IMR-90 (cell line): ENCODE measurements around the gene GRK5. TPM values are rescaled to one million over a fixed set of nuclear protein-coding genes. Genes with fewer than 3 reads are reported as not detected.

Experiments used
- ATAC-seq: fragments of 200-7000 bp; cut with Tn5 transposase; 2 replicates; pipeline ENCODE4 v1.9.1; 2020; ENCODE audit warnings: low read depth, mild to moderate bottlenecking, moderate library complexity
- BruUV-seq: library from RNA; stranded (reverse); fragments of 400-500 nt; replicated peaks from 2 replicates; lab custom pipeline; 2021; lab: Mats Ljungman, UMichigan
- CTCF ChIA-PET: fragments of 300-600 bp; formaldehyde crosslinking; extraction: SDS; loops from one replicate; lab custom pipeline; 2021; ENCODE audit warnings: antibody characterized with exemption; lab: Yijun Ruan, JAX
- POLR2A ChIA-PET: fragments of 300-600 bp; sonication (Branson Sonifier 250); formaldehyde crosslinking; loops from one replicate; lab custom pipeline; 2022; ENCODE audit warnings: antibody characterized with exemption; ENCODE audit not compliant: unreplicated experiment; lab: Charles Lee
- DNase-seq: peaks from one replicate; pipeline ENCODE4 v3.0.0; 2013
- H2AFZ ChIP-seq: replicated peaks from 2 replicates; pipeline ENCODE3; 2013; ENCODE audit warnings: low read length, mild to moderate bottlenecking; ENCODE audit not compliant: poor library complexity
- H2AK5ac ChIP-seq: 2 replicates; pipeline ENCODE4 v1.6.1; 2013; ENCODE audit warnings: low read depth, low read length, inconsistent platforms
- H2AK9ac ChIP-seq: replicated peaks from 2 replicates; pipeline ENCODE3; 2013; ENCODE audit warnings: mild to moderate bottlenecking, low read depth, low read length, moderate library complexity; ENCODE audit not compliant: poor library complexity
- H2BK120ac ChIP-seq: 2 replicates; pipeline ENCODE4 v1.6.1; 2013; ENCODE audit warnings: low read depth, low read length, inconsistent platforms
- H2BK15ac ChIP-seq: 3 replicates; pipeline ENCODE4 v1.6.1; 2013; ENCODE audit warnings: low read depth, low read length, inconsistent platforms
- H2BK20ac ChIP-seq: 2 replicates; pipeline ENCODE4 v1.6.1; 2013; ENCODE audit warnings: low read depth, mild to moderate bottlenecking, inconsistent platforms, low read length, moderate library complexity
- H2BK5ac ChIP-seq: 2 replicates; pipeline ENCODE4 v1.6.1; 2013; ENCODE audit warnings: mild to moderate bottlenecking, low read depth, low read length, inconsistent platforms; ENCODE audit not compliant: poor library complexity, severe bottlenecking
- H3K14ac ChIP-seq: replicated peaks from 2 replicates; pipeline ENCODE4 v1.6.1; 2013; ENCODE audit warnings: low read depth, low read length, inconsistent platforms
- H3K18ac ChIP-seq: 2 replicates; pipeline ENCODE4 v1.6.1; 2013; ENCODE audit warnings: low read depth, low read length, control low read depth
- H3K23ac ChIP-seq: 2 replicates; pipeline ENCODE4 v1.6.1; 2013; ENCODE audit warnings: low read depth, low read length, inconsistent platforms
- H3K27ac ChIP-seq: 2 replicates; pipeline ENCODE4 v1.5.1; 2013; ENCODE audit warnings: mild to moderate bottlenecking, control low read depth, low read length; ENCODE audit not compliant: insufficient read depth
- H3K27me3 ChIP-seq: 2 replicates; pipeline ENCODE4 v1.6.1; 2013; ENCODE audit warnings: low read length; ENCODE audit not compliant: control insufficient read depth, insufficient read depth
- H3K36me3 ChIP-seq: 2 replicates; pipeline ENCODE4 v1.6.1; 2013; ENCODE audit warnings: low read length, mixed read lengths; ENCODE audit not compliant: control insufficient read depth, insufficient read depth
- H3K4ac ChIP-seq: 2 replicates; pipeline ENCODE4 v1.6.1; 2013; ENCODE audit warnings: low read depth, low read length, inconsistent platforms
- H3K4me1 ChIP-seq: 2 replicates; pipeline ENCODE4 v1.6.1; 2013; ENCODE audit warnings: low read length, mixed read lengths; ENCODE audit not compliant: control insufficient read depth, insufficient read depth
- H3K4me2 ChIP-seq: 2 replicates; pipeline ENCODE4 v1.6.1; 2013; ENCODE audit warnings: low read depth, mild to moderate bottlenecking, control low read depth, low read length, moderate library complexity
- H3K4me3 ChIP-seq: 2 replicates; pipeline ENCODE4 v1.5.1; 2013; ENCODE audit warnings: low read depth, mild to moderate bottlenecking, control low read depth, low read length, moderate library complexity; ENCODE audit not compliant: insufficient read depth
- H3K56ac ChIP-seq: 2 replicates; pipeline ENCODE4 v1.6.1; 2013; ENCODE audit warnings: low read length, inconsistent platforms; ENCODE audit not compliant: insufficient read depth; ENCODE audit errors: extremely low read depth
- H3K79me1 ChIP-seq, 2 experiments: 2 replicates each; pipeline ENCODE4 v1.6.1; 2013; ENCODE audit warnings: low read length in 2 of 2, inconsistent platforms in 1 of 2, low read depth in 1 of 2
- H3K9ac ChIP-seq: 2 replicates; pipeline ENCODE4 v1.6.1; 2013; ENCODE audit warnings: low read depth, low read length, control low read depth
- H3K9me1 ChIP-seq: 2 replicates; pipeline ENCODE4 v1.6.1; 2013; ENCODE audit warnings: low read length, inconsistent platforms; ENCODE audit not compliant: insufficient read depth
- H3K9me3 ChIP-seq: 2 replicates; pipeline ENCODE4 v1.6.1; 2013; ENCODE audit warnings: low read length; ENCODE audit not compliant: control insufficient read depth, insufficient read depth
- H4K20me1 ChIP-seq: 2 replicates; pipeline ENCODE4 v1.6.1; 2013; ENCODE audit warnings: low read length, inconsistent platforms; ENCODE audit not compliant: insufficient read depth
- H4K5ac ChIP-seq: 2 replicates; pipeline ENCODE4 v1.6.1; 2013; ENCODE audit warnings: mild to moderate bottlenecking, low read depth, low read length, control low read depth
- H4K8ac ChIP-seq, 2 experiments: 2 replicates each; pipeline ENCODE4 v1.6.1; 2013; ENCODE audit warnings: low read depth in 2 of 2, low read length in 2 of 2, control low read depth in 1 of 2, inconsistent platforms in 1 of 2
- H4K91ac ChIP-seq: 2 replicates; pipeline ENCODE4 v1.6.1; 2013; ENCODE audit warnings: low read depth, low read length, inconsistent platforms; ENCODE audit not compliant: insufficient read depth
- BHLHE40 ChIP-seq: fragments of 150-350 bp; IDR thresholded peaks from 2 replicates; pipeline ENCODE4 v1.6.1; 2016; ENCODE audit warnings: mild to moderate bottlenecking, low read depth, low read length
- CEBPB ChIP-seq: IDR thresholded peaks from 2 replicates; pipeline ENCODE4 v1.6.1; 2012; ENCODE audit warnings: low read depth, low read length, improper control_type of control experiment
- CHD1 ChIP-seq: IDR thresholded peaks from 2 replicates; pipeline ENCODE4 v1.6.1; 2012; ENCODE audit warnings: low read depth, low read length, improper control_type of control experiment
- FOS ChIP-seq: fragments of 150-350 bp; IDR thresholded peaks from 2 replicates; pipeline ENCODE4 v1.6.1; 2016; ENCODE audit warnings: low read depth, low read length
- MAFK ChIP-seq: IDR thresholded peaks from 2 replicates; pipeline ENCODE4 v1.6.1; 2012; ENCODE audit warnings: low read depth, low read length, improper control_type of control experiment
- MAZ ChIP-seq: IDR thresholded peaks from 2 replicates; pipeline ENCODE4 v1.6.1; 2012; ENCODE audit warnings: low read depth, mild to moderate bottlenecking, low read length, improper control_type of control experiment, moderate library complexity, borderline replicate concordance
- WGBS, 2 experiments: methylation state at CpG; one replicate each; pipeline versions ENCODE4 v1.1.5 to v1.1.7; 2013; ENCODE audit warnings: missing lambda C conversion rate in 2 of 2; ENCODE audit not compliant: insufficient read length in 1 of 2; ENCODE audit errors: extremely low coverage in 2 of 2; 5-methylcytosine and 5-hydroxymethylcytosine counted together
- dilution Hi-C: fragments of 300-500 bp; cut with HindIII; formaldehyde crosslinking; loops from one replicate; pipeline ENCODE4 v1.14.3; 2018; ENCODE audit warnings: low sequenced_read_pairs; ENCODE audit not compliant: unreplicated experiment
- in situ Hi-C: fragments of 300-500 bp; cut with MboI; formaldehyde crosslinking; loops from 3 replicates; pipeline ENCODE4 v1.14.3; 2019; ENCODE audit warnings: low sequenced_read_pairs, inconsistent platforms, mixed read lengths
- intact Hi-C: fragments of 100-400 bp; cut with micrococcal nuclease; formaldehyde crosslinking; loops from 2 replicates; pipeline ENCODE4 v1.10.0; 2022
- polyA plus RNA-seq, 3 experiments: library from polyadenylated mRNA; depleted of rRNA; stranded (reverse); fragments of >200 nt; gene quantifications; 2 replicates each; pipeline ENCODE4 v1.2.3, GENCODE V29; 2012; ENCODE audit warnings: low replicate concordance in 1 of 3
- total RNA-seq: library from RNA; depleted of rRNA; stranded (reverse); fragments of >200 nt; gene quantifications from 2 replicates; pipeline ENCODE4 v1.2.3, GENCODE V29; 2012
- TF ChIP-seq, protein P1 (sequence below): conservative IDR thresholded peaks from 2 replicates; pipeline ENCODE4 v1.5.1; 2012; ENCODE audit warnings: mild to moderate bottlenecking, low read depth, low read length, improper control_type of control experiment

GRK5 gene
- total and polyA plus RNA-seq, 2 of the 4 experiments (the other 2 are of a cell fraction): 12.9 to 16.3 TPM

DNA sequence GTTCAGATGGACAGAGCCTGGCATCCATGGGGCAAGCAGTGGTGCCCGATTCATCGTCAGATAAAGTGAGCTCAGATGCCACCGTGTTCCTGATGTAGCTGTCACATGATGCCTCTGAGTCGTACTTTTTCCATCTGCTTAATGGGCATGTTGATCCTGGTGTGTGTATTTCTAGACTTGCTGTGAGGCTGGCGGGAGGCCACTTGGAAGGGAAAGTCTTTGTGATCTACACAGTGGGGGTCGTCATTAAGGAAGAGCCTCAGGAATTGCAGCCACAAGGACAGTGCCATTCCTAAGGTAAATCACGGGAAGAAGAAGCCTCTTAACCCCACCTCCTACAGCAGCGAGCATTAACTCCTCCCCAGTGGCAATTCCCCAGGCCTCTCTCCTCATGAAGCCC, 272.2 kb downstream of the GRK5 start:
- H2BK120ac ChIP-seq: no peak overlapping the region
- in situ Hi-C loops: no loop called here
- no peak for DNase-seq
- intact Hi-C loops: no loop called here
- no peak overlapping the region for H3K56ac ChIP-seq
- H4K91ac ChIP-seq: no peak overlapping the region
- no peaks in the 10 kb centered on the region for H3K36me3 ChIP-seq
- ATAC-seq: no peak
- peaks cover 8% of the 10 kb centered on the region; the same call in 1 of the 2 replicates for H3K9me1 ChIP-seq
- H2BK15ac ChIP-seq: no peak overlapping the region
- H2AK5ac ChIP-seq: no peak overlapping the region
- no peaks in the 10 kb centered on the region for H3K79me1 ChIP-seq
- H3K23ac ChIP-seq: no peak overlapping the region; the same call in 1 of the 2 replicates
- H3K14ac ChIP-seq: no peak overlapping the region
- no peaks in the 10 kb centered on the region for H4K20me1 ChIP-seq
- 50% methylated on average over 2 of the region's 8 CpGs; no CpG with 5 or more reads in 1 of the 2 experiments for WGBS, 2 experiments
- H3K27me3 ChIP-seq: peaks cover 42% of the 10 kb centered on the region
- H2AFZ ChIP-seq: no peak overlapping the region
- H2AK9ac ChIP-seq: no peak overlapping the region
- H3K4ac ChIP-seq: no peak overlapping the region
- peaks cover 6% of the 10 kb centered on the region; the same call in 1 of the 2 replicates for H3K4me1 ChIP-seq
- H3K9ac ChIP-seq: no peak overlapping the region
- dilution Hi-C loops: no loop called here
- no peak overlapping the region for H3K4me3 ChIP-seq
- no peak overlapping the region for H3K18ac ChIP-seq
- no peak overlapping the region for H4K5ac ChIP-seq
- H2BK20ac ChIP-seq: no peak overlapping the region
- POLR2A ChIA-PET: no interaction called here
- no peak for TF ChIP-seq MAZ
- TF ChIP-seq FOS: no peak
- TF ChIP-seq CEBPB: no peak
- no peak for TF ChIP-seq BHLHE40
- no peak for TF ChIP-seq MAFK
- TF ChIP-seq CHD1: no peak
- TF ChIP-seq, protein P1, sequence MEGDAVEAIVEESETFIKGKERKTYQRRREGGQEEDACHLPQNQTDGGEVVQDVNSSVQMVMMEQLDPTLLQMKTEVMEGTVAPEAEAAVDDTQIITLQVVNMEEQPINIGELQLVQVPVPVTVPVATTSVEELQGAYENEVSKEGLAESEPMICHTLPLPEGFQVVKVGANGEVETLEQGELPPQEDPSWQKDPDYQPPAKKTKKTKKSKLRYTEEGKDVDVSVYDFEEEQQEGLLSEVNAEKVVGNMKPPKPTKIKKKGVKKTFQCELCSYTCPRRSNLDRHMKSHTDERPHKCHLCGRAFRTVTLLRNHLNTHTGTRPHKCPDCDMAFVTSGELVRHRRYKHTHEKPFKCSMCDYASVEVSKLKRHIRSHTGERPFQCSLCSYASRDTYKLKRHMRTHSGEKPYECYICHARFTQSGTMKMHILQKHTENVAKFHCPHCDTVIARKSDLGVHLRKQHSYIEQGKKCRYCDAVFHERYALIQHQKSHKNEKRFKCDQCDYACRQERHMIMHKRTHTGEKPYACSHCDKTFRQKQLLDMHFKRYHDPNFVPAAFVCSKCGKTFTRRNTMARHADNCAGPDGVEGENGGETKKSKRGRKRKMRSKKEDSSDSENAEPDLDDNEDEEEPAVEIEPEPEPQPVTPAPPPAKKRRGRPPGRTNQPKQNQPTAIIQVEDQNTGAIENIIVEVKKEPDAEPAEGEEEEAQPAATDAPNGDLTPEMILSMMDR: no peak
- H3K9me3 ChIP-seq: 0 out of 2 replicates have a peak, but pooled peaks cover 3% of the 10 kb centered on the region
- H2BK5ac ChIP-seq: no peak overlapping the region
- BruUV-seq: no TSS peak
- no peak overlapping the region for H4K8ac ChIP-seq
- H3K4me2 ChIP-seq: no peak overlapping the region
- H3K27ac ChIP-seq: no peak overlapping the region
- CTCF ChIA-PET: no interaction called here
